ENCODE measurements around the gene LIMS2.

DNA sequence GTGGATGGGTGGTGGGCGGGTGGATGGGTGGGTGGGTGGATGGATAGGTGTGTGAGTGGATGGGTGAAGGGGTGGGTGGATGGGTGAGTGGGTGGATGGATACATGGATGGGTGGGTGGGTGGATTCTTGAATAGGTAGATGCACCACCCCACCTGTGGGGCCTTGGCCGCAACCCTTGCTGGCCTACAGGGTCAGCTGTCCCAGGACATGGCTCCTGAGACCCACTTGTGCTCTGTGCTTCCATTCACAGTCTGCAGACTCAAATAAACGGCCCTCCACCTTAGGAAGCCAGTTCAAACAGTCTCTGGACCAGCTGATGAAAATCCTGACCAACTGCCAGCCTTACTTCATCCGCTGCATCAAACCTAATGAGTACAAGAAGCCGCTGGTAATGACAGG, 85.5 kb downstream of the LIMS2 start:
- TF ChIP-seq POLR2A (IDR thresholded peaks at IDR 0.05): no peak
- TF ChIP-seq, protein P1, sequence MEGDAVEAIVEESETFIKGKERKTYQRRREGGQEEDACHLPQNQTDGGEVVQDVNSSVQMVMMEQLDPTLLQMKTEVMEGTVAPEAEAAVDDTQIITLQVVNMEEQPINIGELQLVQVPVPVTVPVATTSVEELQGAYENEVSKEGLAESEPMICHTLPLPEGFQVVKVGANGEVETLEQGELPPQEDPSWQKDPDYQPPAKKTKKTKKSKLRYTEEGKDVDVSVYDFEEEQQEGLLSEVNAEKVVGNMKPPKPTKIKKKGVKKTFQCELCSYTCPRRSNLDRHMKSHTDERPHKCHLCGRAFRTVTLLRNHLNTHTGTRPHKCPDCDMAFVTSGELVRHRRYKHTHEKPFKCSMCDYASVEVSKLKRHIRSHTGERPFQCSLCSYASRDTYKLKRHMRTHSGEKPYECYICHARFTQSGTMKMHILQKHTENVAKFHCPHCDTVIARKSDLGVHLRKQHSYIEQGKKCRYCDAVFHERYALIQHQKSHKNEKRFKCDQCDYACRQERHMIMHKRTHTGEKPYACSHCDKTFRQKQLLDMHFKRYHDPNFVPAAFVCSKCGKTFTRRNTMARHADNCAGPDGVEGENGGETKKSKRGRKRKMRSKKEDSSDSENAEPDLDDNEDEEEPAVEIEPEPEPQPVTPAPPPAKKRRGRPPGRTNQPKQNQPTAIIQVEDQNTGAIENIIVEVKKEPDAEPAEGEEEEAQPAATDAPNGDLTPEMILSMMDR (IDR thresholded peaks at IDR 0.05 in 8 of 11, conservative IDR thresholded peaks at IDR 0.05 in 3 of 11): no peak

All from spleen (tissue), 7 donors.